ENCODE results near the gene TIGD3.

Gene TIGD3

GRCh38 chr11:65373839-65374580, 19.5 kb downstream of the TIGD3 start:
- H3K79me2 ChIP-seq (ENCODE audit: insufficient read depth, low read length) = no peaks in the 10 kb centered on the region
- H3K9ac ChIP-seq (ENCODE audit: low read length) = no peak overlapping the region
- H4K20me1 ChIP-seq (ENCODE audit: low read depth, low read length) = no peaks in the 10 kb centered on the region
- H3K4me3 ChIP-seq (ENCODE audit: insufficient read depth, low read length, poor library complexity, severe bottlenecking) = no peak overlapping the region
- no peak overlapping the region for H2AFZ ChIP-seq (ENCODE audit: low read depth, low read length, severe bottlenecking)
- no peak overlapping the region for H3K27ac ChIP-seq (ENCODE audit: low read depth, low read length)
- H3F3A ChIP-seq (ENCODE audit: insufficient read depth) = no peaks in the 10 kb centered on the region
- no peaks in the 10 kb centered on the region for H3K27me3 ChIP-seq (ENCODE audit: low read length)
- no peaks in the 10 kb centered on the region for H3K9me2 ChIP-seq (replicated peaks; ENCODE audit: insufficient read depth, low read length)
- no peaks in the 10 kb centered on the region for H3K36me3 ChIP-seq (ENCODE audit: low read length)
- H3K9me3 ChIP-seq (ENCODE audit: insufficient read depth, low read length) = no peaks in the 10 kb centered on the region
- TF ChIP-seq CTCF (IDR thresholded peaks at IDR 0.05; ENCODE audit: insufficient read depth, low read length, poor library complexity, severe bottlenecking) = no peak
- TF ChIP-seq EZH2phosphoT487 (conservative IDR thresholded peaks at IDR 0.05; ENCODE audit: low read length) = no peak
- H3K4me2 ChIP-seq (ENCODE audit: low read depth, low read length, poor library complexity, severe bottlenecking) = no peak overlapping the region

- H3F3A ChIP-seq (ENCODE audit: insufficient read depth) = no peaks in the 10 kb centered on the region
- H3K9me3 ChIP-seq (ENCODE audit: insufficient read depth, low read length) = no peaks in the 10 kb centered on the region
- H3K4me2 ChIP-seq (ENCODE audit: low read depth, low read length, poor library complexity, severe bottlenecking) = no peak overlapping the region
- H3K27ac ChIP-seq (ENCODE audit: low read depth, low read length) = no peak overlapping the region
- H3K27me3 ChIP-seq (ENCODE audit: low read length) = no peaks in the 10 kb centered on the region
- no peaks in the 10 kb centered on the region for H3K36me3 ChIP-seq (ENCODE audit: low read length)
- H3K9me2 ChIP-seq (replicated peaks; ENCODE audit: insufficient read depth, low read length) = no peaks in the 10 kb centered on the region
- H3K79me2 ChIP-seq (ENCODE audit: insufficient read depth, low read length) = no peaks in the 10 kb centered on the region
- no peak overlapping the region for H2AFZ ChIP-seq (ENCODE audit: low read depth, low read length, severe bottlenecking)
- no peak overlapping the region for H3K9ac ChIP-seq (ENCODE audit: low read length)
- H4K20me1 ChIP-seq (ENCODE audit: low read depth, low read length) = no peaks in the 10 kb centered on the region
- H3K4me3 ChIP-seq (ENCODE audit: insufficient read depth, low read length, poor library complexity, severe bottlenecking) = no peak overlapping the region
- TF ChIP-seq CTCF (IDR thresholded peaks at IDR 0.05; ENCODE audit: insufficient read depth, low read length, poor library complexity, severe bottlenecking) (no peak), EZH2phosphoT487 (conservative IDR thresholded peaks at IDR 0.05; ENCODE audit: low read length) (no peak)
Observed at GRCh38 chr11:65375012-65375411, 20.5 kb downstream of the TIGD3 start.

GRCh38 chr11:65376138-65376713, 21.7 kb downstream of the TIGD3 start:
- no peaks in the 10 kb centered on the region for H3F3A ChIP-seq (ENCODE audit: insufficient read depth)
- no peaks in the 10 kb centered on the region for H3K9me2 ChIP-seq (replicated peaks; ENCODE audit: insufficient read depth, low read length)
- H3K9ac ChIP-seq (ENCODE audit: low read length) = no peak overlapping the region
- no peaks in the 10 kb centered on the region for H4K20me1 ChIP-seq (ENCODE audit: low read depth, low read length)
- H3K27ac ChIP-seq (ENCODE audit: low read depth, low read length) = no peak overlapping the region
- TF ChIP-seq EZH2phosphoT487 (conservative IDR thresholded peaks at IDR 0.05; ENCODE audit: low read length) = no peak
- no peak for TF ChIP-seq CTCF (IDR thresholded peaks at IDR 0.05; ENCODE audit: insufficient read depth, low read length, poor library complexity, severe bottlenecking)
- no peak overlapping the region for H3K4me3 ChIP-seq (ENCODE audit: insufficient read depth, low read length, poor library complexity, severe bottlenecking)
- H3K36me3 ChIP-seq (ENCODE audit: low read length) = no peaks in the 10 kb centered on the region
- no peaks in the 10 kb centered on the region for H3K9me3 ChIP-seq (ENCODE audit: insufficient read depth, low read length)
- no peak overlapping the region for H3K4me2 ChIP-seq (ENCODE audit: low read depth, low read length, poor library complexity, severe bottlenecking)
- H2AFZ ChIP-seq (ENCODE audit: low read depth, low read length, severe bottlenecking) = no peak overlapping the region
- H3K79me2 ChIP-seq (ENCODE audit: insufficient read depth, low read length) = no peaks in the 10 kb centered on the region
- no peaks in the 10 kb centered on the region for H3K27me3 ChIP-seq (ENCODE audit: low read length)

Data from SU-DHL-6 (cell line).